SK-N-SH (cell line): Measurements from ENCODE around the gene ISYNA1. TPM values are rescaled to one million over a fixed set of nuclear protein-coding genes. Genes with fewer than 3 reads are reported as not detected.

Experiments
- CTCF ChIA-PET: fragments of 300-600, 350-600 bp; formaldehyde crosslinking; extraction: SDS; loops from one replicate; lab custom pipeline; 2021; lab: Yijun Ruan, JAX
- POLR2A ChIA-PET: fragments of 350-600 bp; sonication (Branson Sonifier 250); formaldehyde crosslinking; extraction: SDS; loops from one replicate; lab custom pipeline; 2020; ENCODE audit warnings: antibody characterized with exemption, inconsistent platforms; lab: Yijun Ruan, JAX
- DNase-seq: peaks from one replicate; pipeline ENCODE4 v3.0.0; 2012
- H2AFZ ChIP-seq: fragments of 200-600 bp; sonication (generic); 2 replicates; pipeline ENCODE4 v1.8.1; 2016; ENCODE audit warnings: antibody characterized with exemption, mild to moderate bottlenecking, low read depth
- H3F3A ChIP-seq: fragments of 200-600 bp; sonication (generic); replicated peaks from 2 replicates; pipeline ENCODE3; 2016; ENCODE audit warnings: antibody characterized with exemption, mild to moderate bottlenecking; ENCODE audit not compliant: insufficient read depth
- H3K27ac ChIP-seq, 2 experiments: fragments of 200-500 bp in 1 of 2; fragments of 200-600 bp in 1 of 2; sonication (Bioruptor generic) in 1 of 2; sonication (generic), shearing (Covaris generic) in 1 of 2; 2 replicates each; pipeline versions ENCODE4 v1.5.1 to v1.6.1; 2014 to 2016; ENCODE audit warnings: low read depth in 2 of 2, inconsistent platforms in 1 of 2, low read length in 1 of 2, mild to moderate bottlenecking in 1 of 2, mixed read lengths in 1 of 2
- H3K27me3 ChIP-seq: fragments of 200-600 bp; sonication (generic), shearing (Covaris generic); 2 replicates; pipeline ENCODE4 v1.6.1; 2016; ENCODE audit warnings: mixed run types; ENCODE audit not compliant: insufficient read depth
- H3K36me3 ChIP-seq, 2 experiments: fragments of 200-500 bp in 1 of 2; fragments of 200-600 bp in 1 of 2; sonication (Bioruptor generic) in 1 of 2; sonication (generic) in 1 of 2; replicated peaks in 1 of 2; 2 replicates each; pipeline versions ENCODE3 to v1.5.1; 2014 to 2016; ENCODE audit warnings: low read length in 1 of 2, mild to moderate bottlenecking in 1 of 2; ENCODE audit not compliant: insufficient read depth in 2 of 2, control insufficient read depth in 1 of 2
- H3K4me1 ChIP-seq, 2 experiments: fragments of 200-500 bp in 1 of 2; fragments of 200-600 bp in 1 of 2; sonication (Bioruptor generic) in 1 of 2; sonication (generic), shearing (Covaris generic) in 1 of 2; 2 replicates each; pipeline versions ENCODE4 v1.5.1 to v1.6.1; 2014 to 2016; ENCODE audit warnings: low read depth in 1 of 2, low read length in 1 of 2, mixed run types in 1 of 2; ENCODE audit not compliant: insufficient read depth in 2 of 2, control insufficient read depth in 1 of 2
- H3K4me2 ChIP-seq: fragments of 200-600 bp; sonication (generic), shearing (Covaris generic); 2 replicates; pipeline ENCODE4 v1.6.1; 2017; ENCODE audit warnings: mixed run types
- H3K4me3 ChIP-seq, 2 experiments: fragments of 200-500 bp in 1 of 2; fragments of 200-600 bp in 1 of 2; sonication (Bioruptor generic) in 1 of 2; sonication (generic), shearing (Covaris generic) in 1 of 2; 2 replicates each; pipeline versions ENCODE4 v1.5.1 to v1.8.1; 2014 to 2016; ENCODE audit warnings: low read depth in 2 of 2, inconsistent platforms in 1 of 2, low read length in 1 of 2, mild to moderate bottlenecking in 1 of 2, mixed read lengths in 1 of 2, moderate library complexity in 1 of 2
- H3K79me2 ChIP-seq: fragments of 200-600 bp; sonication (generic); 2 replicates; pipeline ENCODE4 v1.8.1; 2017; ENCODE audit warnings: mild to moderate bottlenecking; ENCODE audit not compliant: insufficient read depth
- H3K9ac ChIP-seq: fragments of 200-600 bp; sonication (generic); 2 replicates; pipeline ENCODE4 v1.6.1; 2017; ENCODE audit warnings: mixed run types
- H3K9me2 ChIP-seq: fragments of 200-600 bp; sonication (generic); 2 replicates; pipeline ENCODE4 v1.6.1; 2017; ENCODE audit warnings: mixed run types
- H3K9me3 ChIP-seq: fragments of 200-600 bp; sonication (generic); 2 replicates; pipeline ENCODE4 v1.6.1; 2017; ENCODE audit warnings: mixed run types, mild to moderate bottlenecking, moderate library complexity
- H4K20me1 ChIP-seq: fragments of 200-600 bp; sonication (generic); 2 replicates; pipeline ENCODE4 v1.6.1; 2017; ENCODE audit warnings: mild to moderate bottlenecking, mixed run types; ENCODE audit not compliant: insufficient read depth
- CTCF ChIP-seq: fragments of 200-600 bp; sonication (generic); IDR thresholded peaks from 2 replicates; pipeline ENCODE4 v1.6.1; 2017; ENCODE audit warnings: antibody characterized with exemption, mild to moderate bottlenecking, moderate library complexity
- IRF3 ChIP-seq: fragments of 150-350 bp; IDR thresholded peaks from 2 replicates; pipeline ENCODE4 v1.6.1; 2016; ENCODE audit warnings: mild to moderate bottlenecking, low read depth, low read length
- JUND ChIP-seq: IDR thresholded peaks from 2 replicates; pipeline ENCODE4 v1.4.0; 2012
- MAX ChIP-seq: IDR thresholded peaks from 2 replicates; pipeline ENCODE4 v1.4.0; 2012; ENCODE audit warnings: low read depth
- MEF2A ChIP-seq: IDR thresholded peaks from 2 replicates; pipeline ENCODE4 v1.4.0; 2012; ENCODE audit warnings: low read depth, borderline replicate concordance
- MXI1 ChIP-seq: IDR thresholded peaks from 2 replicates; pipeline ENCODE4 v1.6.1; 2012; ENCODE audit warnings: mild to moderate bottlenecking, low read depth, low read length, improper control_type of control experiment
- RAD21 ChIP-seq: IDR thresholded peaks from 2 replicates; pipeline ENCODE4 v1.6.1; 2012; ENCODE audit warnings: mild to moderate bottlenecking, low read length
- RXRA ChIP-seq: IDR thresholded peaks from 2 replicates; pipeline ENCODE4 v1.4.0; 2012; ENCODE audit warnings: low read depth, mild to moderate bottlenecking, borderline replicate concordance
- SIN3A ChIP-seq: IDR thresholded peaks from 2 replicates; pipeline ENCODE4 v1.6.1; 2012; ENCODE audit warnings: low read depth, mild to moderate bottlenecking, low read length, moderate library complexity, borderline replicate concordance
- TAF1 ChIP-seq: IDR thresholded peaks from 2 replicates; pipeline ENCODE4 v1.6.1; 2012; ENCODE audit warnings: low read depth, mild to moderate bottlenecking, low read length, moderate library complexity, borderline replicate concordance
- USF1 ChIP-seq: IDR thresholded peaks from 2 replicates; pipeline ENCODE4 v1.4.0; 2012; ENCODE audit warnings: low read depth, borderline replicate concordance
- YY1 ChIP-seq: IDR thresholded peaks from 2 replicates; pipeline ENCODE4 v1.4.0; 2012; ENCODE audit warnings: low read depth, mild to moderate bottlenecking
- WGBS: methylation state at CpG from one replicate; pipeline ENCODE4 v1.1.6; 2017; ENCODE audit warnings: low lambda C conversion rate; 5-methylcytosine and 5-hydroxymethylcytosine counted together
- polyA plus RNA-seq, 3 experiments: library from polyadenylated mRNA; depleted of rRNA; stranded (reverse); fragments of >200 nt; gene quantifications; 2 replicates each; pipeline ENCODE4 v1.2.3, GENCODE V29; 2012

ISYNA1 gene
- polyA plus RNA-seq, 1 of the 3 experiments (the other 2 are of a cell fraction) = 48.0 TPM

GRCh38 chr19:18440415-18440877 is 2.5 kb upstream of the ISYNA1 start:
- H3K36me3 ChIP-seq = peaks cover 3 to 16% of the 10 kb centered on the region in 2 experiments
- H3K79me2 ChIP-seq = no peaks in the 10 kb centered on the region
- H3K27me3 ChIP-seq = no peaks in the 10 kb centered on the region
- WGBS = 66% methylated on average over 10 of the region's 11 CpGs
- POLR2A ChIA-PET = no interaction called here
- peak; percentile 64 for DNase-seq
- H4K20me1 ChIP-seq = no peaks in the 10 kb centered on the region
- no peaks in the 10 kb centered on the region for H3K9me3 ChIP-seq
- no peak overlapping the region for H3K9ac ChIP-seq
- no peak overlapping the region for H3K27ac ChIP-seq
- CTCF ChIA-PET = interaction anchor here (1.0 to 3.9 kb wide), 7 partner anchors 11 to 407 kb away, joined by 3 to 30 read pairs (median 4); partner anchors contain the start of genes REX1BD and SSBP4
- TF ChIP-seq MXI1 (no peak), RAD21 (peak; percentile 45), CTCF (peak; percentile 30), RXRA (no peak), YY1 (no peak), SIN3A (no peak), MEF2A (no peak), TAF1 (no peak), JUND (no peak), MAX (no peak), USF1 (no peak), IRF3 (no peak)
- no peaks in the 10 kb centered on the region for H3K9me2 ChIP-seq
- peaks cover 0 to 12% of the 10 kb centered on the region in 2 experiments; a peak in 2 of 4 replicates for H3K4me1 ChIP-seq
- H3F3A ChIP-seq = peaks cover 16% of the 10 kb centered on the region
- no peak overlapping the region for H2AFZ ChIP-seq
- no peak overlapping the region for H3K4me2 ChIP-seq
- no peak overlapping the region for H3K4me3 ChIP-seq

- CTCF ChIA-PET = interaction anchor here (0.9 to 3.9 kb wide), 5 partner anchors 11 to 151 kb away, joined by 4 to 30 read pairs (median 5); partner anchors contain the start of genes REX1BD and SSBP4
- no peaks in the 10 kb centered on the region for H4K20me1 ChIP-seq
These were observed 1.9 kb upstream of the ISYNA1 start for GRCh38 chr19:18439910-18440237.

More at GRCh38 chr19:18439910-18440237, 1.9 kb upstream of the ISYNA1 start:
- peaks cover 16% of the 10 kb centered on the region for H3F3A ChIP-seq
- TF ChIP-seq IRF3 = no peak
- TF ChIP-seq RXRA = no peak
- no peak for TF ChIP-seq JUND
- peaks cover 0 to 12% of the 10 kb centered on the region in 2 experiments; a peak in 2 of 4 replicates for H3K4me1 ChIP-seq
- no peaks in the 10 kb centered on the region for H3K79me2 ChIP-seq
- no peak overlapping the region for H3K27ac ChIP-seq
- H3K36me3 ChIP-seq = peaks cover 3 to 15% of the 10 kb centered on the region in 2 experiments
- no peak for DNase-seq
- WGBS = 95% methylated on average over 9 of the region's 9 CpGs
- POLR2A ChIA-PET = interaction anchor here (0.5 kb wide), 1 partner anchor 11 kb away, joined by 3 read pairs; no protein-coding TSS in a partner anchor
- no peaks in the 10 kb centered on the region for H3K9me3 ChIP-seq
- no peak overlapping the region for H3K4me2 ChIP-seq
- H2AFZ ChIP-seq = no peak overlapping the region
- no peaks in the 10 kb centered on the region for H3K27me3 ChIP-seq
- H3K9ac ChIP-seq = no peak overlapping the region
- no peaks in the 10 kb centered on the region for H3K9me2 ChIP-seq
- no peak overlapping the region for H3K4me3 ChIP-seq
